Upper lobe of left lung (tissue), 6 donors: ENCODE measurements around the gene TBC1D3I. TPM values are rescaled to one million over a fixed set of nuclear protein-coding genes. Genes with fewer than 3 reads are reported as not detected.
"Not testable (repeated sequence)": the region's sequence is repeated elsewhere in the genome, so short reads cannot be mapped to it uniquely, and the experiment has no call there.

ENCODE experiments used
- ATAC-seq, 2 donors: fragments of 200-7000 bp; cut with Tn5 transposase; one replicate each; pipeline ENCODE4 v1.9.1; 2022; ENCODE audit warnings: mild to moderate bottlenecking in 2 of 2, moderate library complexity in 2 of 2; ENCODE audit not compliant: low FRiP score in 2 of 2
- DNase-seq, 2 donors: peaks; one replicate each; pipeline ENCODE4 v3.0.0-alpha.2; 2019 to 2020
- H3K27ac ChIP-seq, 4 donors: fragments of 200-600 bp; sonication (generic); one replicate each; pipeline ENCODE4 v1.5.1; 2016 to 2019
- H3K27me3 ChIP-seq, 4 donors: fragments of 200-600 bp; sonication (generic); one replicate each; pipeline ENCODE4 v1.5.1; 2017 to 2019
- H3K36me3 ChIP-seq, 4 donors: fragments of 200-600 bp; sonication (generic); one replicate each; pipeline ENCODE4 v1.5.1; 2016 to 2019
- H3K4me1 ChIP-seq, 4 donors: fragments of 200-600 bp; sonication (generic); one replicate each; pipeline ENCODE4 v1.5.1; 2018 to 2019
- H3K4me3 ChIP-seq, 4 donors: fragments of 200-600 bp; sonication (generic); one replicate each; pipeline ENCODE4 v1.5.1; 2017 to 2019; ENCODE audit warnings: mild to moderate bottlenecking in 2 of 4, moderate library complexity in 1 of 4
- H3K9me3 ChIP-seq, 4 donors: fragments of 200-600 bp; sonication (generic); one replicate each; pipeline ENCODE4 v1.5.1; 2018 to 2019
- EP300 ChIP-seq, 4 donors: sonication (generic); formaldehyde crosslinking; IDR thresholded peaks; one replicate each; pipeline ENCODE4 v1.5.1; 2017; ENCODE audit warnings: antibody characterized with exemption in 4 of 4, control low read depth in 2 of 4
- POLR2A ChIP-seq, 4 donors: fragments of 450-650 bp; IDR thresholded peaks; one replicate each; pipeline ENCODE4 v1.5.1; 2016 to 2017; ENCODE audit warnings: antibody characterized with exemption in 4 of 4, mild to moderate bottlenecking in 2 of 4
- POLR2AphosphoS5 ChIP-seq, 2 donors: sonication (generic); formaldehyde crosslinking; IDR thresholded peaks; one replicate each; pipeline ENCODE4 v1.5.1; 2017; ENCODE audit warnings: antibody characterized with exemption in 2 of 2
- WGBS, 2 donors: methylation state at CpG; one replicate each; pipeline ENCODE4 v1.1.5; 2017 to 2018; 5-methylcytosine and 5-hydroxymethylcytosine counted together
- total RNA-seq, 6 donors: library from RNA; depleted of rRNA in 4 of 6; stranded (reverse); fragments of >200 nt in 4 of 6; gene quantifications; one replicate each; pipeline versions ENCODE4 v1.1.0 to v1.2.1, GENCODE V29; 2016 to 2021
- TF ChIP-seq, protein P1 (sequence below), 6 experiments: fragments of 450-650 bp in 4 of 6; fragments of 200-600 bp in 2 of 6; sonication (generic) in 2 of 6; IDR thresholded peaks; one replicate each; pipeline ENCODE4 v1.5.1; 2016 to 2019; ENCODE audit warnings: antibody characterized with exemption in 6 of 6
- donor health status: DM: no; HTN: no; CAD: no; lungs with moderate emphysema.
- donor health status: DM: no; HTN: yes; CAD: no; lungs with severe emphysema.

TBC1D3I gene
- total RNA-seq, 6 donors from 2014 or later: 1.4 TPM; not detected in 4

GRCh38 chr17:36214918-36215317 lies 49.5 kb downstream of the TBC1D3I start:
- no peak for TF ChIP-seq POLR2AphosphoS5 (IDR thresholded peaks at IDR 0.05)
- Histone ChIP-seq H3K27ac (no peak overlapping the region), H3K27me3 (no peaks in the 10 kb centered on the region), H3K4me3 (no peak overlapping the region), H3K4me1 (peaks cover 0 to 33% (median 0%) of the 10 kb centered on the region in 4 donors), H3K9me3 (peaks cover 0 to 5% (median 0%) of the 10 kb centered on the region in 4 donors), H3K36me3 (no peaks in the 10 kb centered on the region)
- ATAC-seq: no peak
- DNase-seq: no peak

DNA sequence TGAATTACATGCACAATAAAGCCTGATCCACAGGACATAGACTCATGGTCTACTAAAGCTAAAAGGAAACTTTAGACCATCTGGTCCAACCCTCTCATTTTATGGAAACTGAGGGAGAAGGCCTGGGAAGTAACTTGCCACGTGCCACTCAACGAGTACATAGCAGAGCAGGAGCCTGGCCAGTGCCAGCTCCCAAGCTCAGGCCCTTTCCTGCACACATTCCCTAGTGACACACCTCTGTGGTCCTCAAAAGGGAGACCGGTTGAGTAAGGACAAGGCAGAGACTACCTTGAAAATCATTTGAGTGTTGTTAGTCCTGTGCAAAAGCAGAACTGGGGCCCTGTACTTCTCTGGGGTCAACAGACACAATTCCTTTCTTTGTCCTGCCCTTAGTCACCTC lies 50.7 kb downstream of the TBC1D3I start:
- no peaks in the 10 kb centered on the region for H3K9me3 ChIP-seq
- no peaks in the 10 kb centered on the region for H3K36me3 ChIP-seq
- no peak overlapping the region for H3K4me3 ChIP-seq
- H3K4me1 ChIP-seq: peaks cover 0 to 33% (median 0%) of the 10 kb centered on the region in 4 donors
- TF ChIP-seq POLR2A (IDR thresholded peaks at IDR 0.05): no peak
- TF ChIP-seq EP300 (IDR thresholded peaks at IDR 0.05): no peak
- no peak for TF ChIP-seq POLR2AphosphoS5 (IDR thresholded peaks at IDR 0.05)
- TF ChIP-seq, protein P1, sequence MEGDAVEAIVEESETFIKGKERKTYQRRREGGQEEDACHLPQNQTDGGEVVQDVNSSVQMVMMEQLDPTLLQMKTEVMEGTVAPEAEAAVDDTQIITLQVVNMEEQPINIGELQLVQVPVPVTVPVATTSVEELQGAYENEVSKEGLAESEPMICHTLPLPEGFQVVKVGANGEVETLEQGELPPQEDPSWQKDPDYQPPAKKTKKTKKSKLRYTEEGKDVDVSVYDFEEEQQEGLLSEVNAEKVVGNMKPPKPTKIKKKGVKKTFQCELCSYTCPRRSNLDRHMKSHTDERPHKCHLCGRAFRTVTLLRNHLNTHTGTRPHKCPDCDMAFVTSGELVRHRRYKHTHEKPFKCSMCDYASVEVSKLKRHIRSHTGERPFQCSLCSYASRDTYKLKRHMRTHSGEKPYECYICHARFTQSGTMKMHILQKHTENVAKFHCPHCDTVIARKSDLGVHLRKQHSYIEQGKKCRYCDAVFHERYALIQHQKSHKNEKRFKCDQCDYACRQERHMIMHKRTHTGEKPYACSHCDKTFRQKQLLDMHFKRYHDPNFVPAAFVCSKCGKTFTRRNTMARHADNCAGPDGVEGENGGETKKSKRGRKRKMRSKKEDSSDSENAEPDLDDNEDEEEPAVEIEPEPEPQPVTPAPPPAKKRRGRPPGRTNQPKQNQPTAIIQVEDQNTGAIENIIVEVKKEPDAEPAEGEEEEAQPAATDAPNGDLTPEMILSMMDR (IDR thresholded peaks at IDR 0.05): no peak
- 78 to 83% methylated on average over 1 to 3 of the region's 3 CpGs for WGBS, 2 donors
- ATAC-seq (no peak), DNase-seq (no peak)
- no peak overlapping the region for H3K27ac ChIP-seq
- no peaks in the 10 kb centered on the region for H3K27me3 ChIP-seq

GRCh38 chr17:36212966-36213365 lies 51.4 kb downstream of the TBC1D3I start:
- peak in 1 of 2 donors; percentile 16 for ATAC-seq
- TF ChIP-seq POLR2AphosphoS5 (IDR thresholded peaks at IDR 0.05): no peak
- TF ChIP-seq POLR2A (IDR thresholded peaks at IDR 0.05): no peak
- TF ChIP-seq, protein P1 (IDR thresholded peaks at IDR 0.05): no peak
- TF ChIP-seq EP300 (IDR thresholded peaks at IDR 0.05): no peak
- peaks cover 0 to 33% (median 0%) of the 10 kb centered on the region in 4 donors for H3K4me1 ChIP-seq
- WGBS, 2 donors: 79% methylated on average over 3 of the region's 3 CpGs
- no peaks in the 10 kb centered on the region for H3K27me3 ChIP-seq
- H3K4me3 ChIP-seq: no peak overlapping the region
- H3K36me3 ChIP-seq: no peaks in the 10 kb centered on the region
- peak overlapping the region in 1 of 4 donors; percentile 46 for H3K27ac ChIP-seq
- DNase-seq: no peak
- H3K9me3 ChIP-seq: no peaks in the 10 kb centered on the region

GRCh38 chr17:36212272-36212605 lies 52.1 kb downstream of the TBC1D3I start:
- peak overlapping the region in 2 of 4 donors; percentile 12 to 46 for H3K27ac ChIP-seq
- WGBS, 2 donors: 51 to 56% methylated on average over 3 to 4 of the region's 4 CpGs
- H3K4me1 ChIP-seq: peaks cover 0 to 33% (median 0%) of the 10 kb centered on the region in 4 donors
- no peaks in the 10 kb centered on the region for H3K27me3 ChIP-seq
- ATAC-seq (no peak), DNase-seq (no peak)
- no peak overlapping the region for H3K4me3 ChIP-seq
- H3K36me3 ChIP-seq: no peaks in the 10 kb centered on the region
- no peak for TF ChIP-seq POLR2AphosphoS5 (IDR thresholded peaks at IDR 0.05)
- TF ChIP-seq POLR2A (IDR thresholded peaks at IDR 0.05): no peak
- TF ChIP-seq, protein P1 (IDR thresholded peaks at IDR 0.05): no peak
- TF ChIP-seq EP300 (IDR thresholded peaks at IDR 0.05): no peak
- H3K9me3 ChIP-seq: no peaks in the 10 kb centered on the region

DNA sequence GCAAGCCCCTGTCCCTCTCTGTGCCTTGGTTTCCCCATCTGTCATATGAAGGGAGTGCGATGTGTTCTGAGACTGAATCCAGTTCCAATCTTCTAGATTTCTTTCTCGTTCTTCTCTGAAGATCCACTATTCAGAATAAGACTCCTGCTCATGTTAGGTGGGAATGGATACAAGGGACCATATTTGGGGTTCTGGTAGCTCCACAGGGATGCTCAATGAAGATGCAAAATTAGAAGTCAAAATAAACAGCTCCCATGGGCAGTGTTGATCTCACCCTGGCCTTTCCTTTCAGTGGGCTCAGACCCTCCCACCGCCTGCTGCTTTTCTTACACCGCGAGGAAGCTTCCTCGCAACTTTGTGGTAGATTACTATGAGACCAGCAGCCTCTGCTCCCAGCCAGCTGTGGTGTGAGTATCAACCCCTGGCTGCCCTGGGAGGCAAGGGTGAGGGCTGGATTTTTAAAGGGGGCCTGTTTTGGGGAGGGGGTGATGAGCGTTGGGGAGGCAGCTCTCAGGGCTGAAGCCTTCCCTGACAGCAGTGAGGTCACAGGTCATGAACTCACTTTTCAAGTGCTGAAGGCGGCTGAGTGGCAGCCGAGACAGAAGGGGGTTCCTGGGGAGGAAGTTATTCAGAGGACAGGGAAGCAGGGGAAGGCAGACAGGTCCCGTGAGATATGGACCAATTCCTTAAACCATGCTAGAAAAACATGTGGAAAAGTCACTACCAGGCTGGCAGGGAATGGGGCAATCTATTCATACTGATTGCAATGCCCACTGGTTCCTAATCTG lies 52.7 kb downstream of the TBC1D3I start:
- peak in 1 of 2 donors; percentile 68 for DNase-seq
- H3K4me3 ChIP-seq, H3K36me3 ChIP-seq, H3K27me3 ChIP-seq, H3K9me3 ChIP-seq: not testable (repeated sequence)
- H3K27ac ChIP-seq: peak overlapping the region in 2 of 4 donors; percentile 12 to 46
- 38 to 45% methylated on average over 10 of the region's 10 CpGs for WGBS, 2 donors
- ATAC-seq: peak; percentile 11 to 43
- H3K4me1 ChIP-seq: peaks cover 0 to 33% (median 0%) of the 10 kb centered on the region in 4 donors
